Measurements from ENCODE around the gene TLE5. TPM values are rescaled to one million over a fixed set of nuclear protein-coding genes. Genes with fewer than 3 reads are reported as not detected.

The TLE5 gene
- total and polyA plus RNA-seq, 7 donors: 390 to 786 (median 552) TPM

GRCh38 chr19:3047496-3048189 lies 14.7 kb downstream of the TLE5 start:
- DNase-seq (peak; percentile 78 to 92), ATAC-seq (peak in 3 of 4 donors; percentile 65 to 83 (median 82))
- H3K27ac ChIP-seq: peak overlapping the region; percentile 50

GRCh38 chr19:3046698-3047495 lies 15.4 kb downstream of the TLE5 start:
- ATAC-seq: no peak
- no peak for TF ChIP-seq CTCF (IDR thresholded peaks at IDR 0.05)
- H3K9me3 ChIP-seq: no peaks in the 10 kb centered on the region
- intact Hi-C loops (cut with DNase I): no loop called here
- H3K4me3 ChIP-seq: peak overlapping the region; percentile 56
- H3K27me3 ChIP-seq (ENCODE audit: insufficient read depth in 3 of 3, low read length in 2 of 3): no peaks in the 10 kb centered on the region
- 3 to 8% (median 7%) methylated on average over 17 to 47 of the region's 47 CpGs for WGBS, 3 donors
- DNase-seq: no peak
- H3K4me1 ChIP-seq: peaks cover 11% of the 10 kb centered on the region
- peak overlapping the region; percentile 50 for H3K27ac ChIP-seq
- H3K36me3 ChIP-seq (ENCODE audit: insufficient read depth in 1 of 2, low read depth in 1 of 2): no peaks in the 10 kb centered on the region

More at GRCh38 chr19:3047496-3048189, 14.7 kb downstream of the TLE5 start:
- Histone ChIP-seq H3K4me3 (peak overlapping the region; percentile 56), H3K9me3 (no peaks in the 10 kb centered on the region), H3K36me3 (ENCODE audit: insufficient read depth in 1 of 2, low read depth in 1 of 2) (no peaks in the 10 kb centered on the region), H3K27me3 (ENCODE audit: insufficient read depth in 3 of 3, low read length in 2 of 3) (no peaks in the 10 kb centered on the region), H3K4me1 (peaks cover 11% of the 10 kb centered on the region)
- intact Hi-C loops (cut with DNase I): no loop called here
- TF ChIP-seq CTCF (IDR thresholded peaks at IDR 0.05): no peak
- WGBS, 3 donors: 11 to 13% (median 12%) methylated on average over 28 of the region's 28 CpGs

- no peak for TF ChIP-seq CTCF (IDR thresholded peaks at IDR 0.05)
- no peak overlapping the region for H3K27ac ChIP-seq
- no peak overlapping the region for H3K4me3 ChIP-seq
- no peaks in the 10 kb centered on the region for H3K27me3 ChIP-seq (ENCODE audit: insufficient read depth in 3 of 3, low read length in 2 of 3)
- 53 to 55% (median 53%) methylated on average over 13 to 16 of the region's 16 CpGs for WGBS, 3 donors
- intact Hi-C loops (cut with DNase I): no loop called here
- no peaks in the 10 kb centered on the region for H3K36me3 ChIP-seq (ENCODE audit: insufficient read depth in 1 of 2, low read depth in 1 of 2)
- H3K9me3 ChIP-seq: no peaks in the 10 kb centered on the region
- ATAC-seq (peak in 1 of 4 donors; percentile 39), DNase-seq (no peak)
- peaks cover 10% of the 10 kb centered on the region for H3K4me1 ChIP-seq
These were observed 16.2 kb downstream of the TLE5 start for GRCh38 chr19:3045885-3046697.

GRCh38 chr19:3045191-3045590 lies 17.1 kb downstream of the TLE5 start:
- H3K9me3 ChIP-seq: no peaks in the 10 kb centered on the region
- no peak for DNase-seq
- H3K27me3 ChIP-seq (ENCODE audit: insufficient read depth in 3 of 3, low read length in 2 of 3): no peaks in the 10 kb centered on the region
- TF ChIP-seq CTCF (IDR thresholded peaks at IDR 0.05): no peak
- no peaks in the 10 kb centered on the region for H3K36me3 ChIP-seq (ENCODE audit: insufficient read depth in 1 of 2, low read depth in 1 of 2)
- H3K4me1 ChIP-seq: peaks cover 7% of the 10 kb centered on the region
- 88 to 93% (median 90%) methylated on average over 6 of the region's 6 CpGs for WGBS, 3 donors
- no peak overlapping the region for H3K27ac ChIP-seq
- H3K4me3 ChIP-seq: no peak overlapping the region
- no peak for ATAC-seq
- intact Hi-C loops (cut with DNase I): no loop called here

Measured in psoas muscle (tissue), 8 donors.